IMR-90 (cell line): Measurements from ENCODE around the gene KCNH6. TPM values are rescaled to one million over a fixed set of nuclear protein-coding genes. Genes with fewer than 3 reads are reported as not detected.

Experiments used
- ATAC-seq: fragments of 200-7000 bp; cut with Tn5 transposase; 2 replicates; pipeline ENCODE4 v1.9.1; 2020; ENCODE audit warnings: low read depth, mild to moderate bottlenecking, moderate library complexity
- BruUV-seq: library from RNA; stranded (reverse); fragments of 400-500 nt; replicated peaks from 2 replicates; lab custom pipeline; 2021; lab: Mats Ljungman, UMichigan
- CTCF ChIA-PET: fragments of 300-600 bp; formaldehyde crosslinking; extraction: SDS; loops from one replicate; lab custom pipeline; 2021; ENCODE audit warnings: antibody characterized with exemption; lab: Yijun Ruan, JAX
- POLR2A ChIA-PET: fragments of 300-600 bp; sonication (Branson Sonifier 250); formaldehyde crosslinking; loops from one replicate; lab custom pipeline; 2022; ENCODE audit warnings: antibody characterized with exemption; ENCODE audit not compliant: unreplicated experiment; lab: Charles Lee
- DNase-seq: peaks from one replicate; pipeline ENCODE4 v3.0.0; 2013
- H2AFZ ChIP-seq: replicated peaks from 2 replicates; pipeline ENCODE3; 2013; ENCODE audit warnings: low read length, mild to moderate bottlenecking; ENCODE audit not compliant: poor library complexity
- H2AK5ac ChIP-seq: 2 replicates; pipeline ENCODE4 v1.6.1; 2013; ENCODE audit warnings: low read depth, low read length, inconsistent platforms
- H2AK9ac ChIP-seq: replicated peaks from 2 replicates; pipeline ENCODE3; 2013; ENCODE audit warnings: mild to moderate bottlenecking, low read depth, low read length, moderate library complexity; ENCODE audit not compliant: poor library complexity
- H2BK120ac ChIP-seq: 2 replicates; pipeline ENCODE4 v1.6.1; 2013; ENCODE audit warnings: low read depth, low read length, inconsistent platforms
- H2BK15ac ChIP-seq: 3 replicates; pipeline ENCODE4 v1.6.1; 2013; ENCODE audit warnings: low read depth, low read length, inconsistent platforms
- H2BK20ac ChIP-seq: 2 replicates; pipeline ENCODE4 v1.6.1; 2013; ENCODE audit warnings: low read depth, mild to moderate bottlenecking, inconsistent platforms, low read length, moderate library complexity
- H2BK5ac ChIP-seq: 2 replicates; pipeline ENCODE4 v1.6.1; 2013; ENCODE audit warnings: mild to moderate bottlenecking, low read depth, low read length, inconsistent platforms; ENCODE audit not compliant: poor library complexity, severe bottlenecking
- H3K14ac ChIP-seq: replicated peaks from 2 replicates; pipeline ENCODE4 v1.6.1; 2013; ENCODE audit warnings: low read depth, low read length, inconsistent platforms
- H3K18ac ChIP-seq: 2 replicates; pipeline ENCODE4 v1.6.1; 2013; ENCODE audit warnings: low read depth, low read length, control low read depth
- H3K23ac ChIP-seq: 2 replicates; pipeline ENCODE4 v1.6.1; 2013; ENCODE audit warnings: low read depth, low read length, inconsistent platforms
- H3K27ac ChIP-seq: 2 replicates; pipeline ENCODE4 v1.5.1; 2013; ENCODE audit warnings: mild to moderate bottlenecking, control low read depth, low read length; ENCODE audit not compliant: insufficient read depth
- H3K27me3 ChIP-seq: 2 replicates; pipeline ENCODE4 v1.6.1; 2013; ENCODE audit warnings: low read length; ENCODE audit not compliant: control insufficient read depth, insufficient read depth
- H3K36me3 ChIP-seq: 2 replicates; pipeline ENCODE4 v1.6.1; 2013; ENCODE audit warnings: low read length, mixed read lengths; ENCODE audit not compliant: control insufficient read depth, insufficient read depth
- H3K4ac ChIP-seq: 2 replicates; pipeline ENCODE4 v1.6.1; 2013; ENCODE audit warnings: low read depth, low read length, inconsistent platforms
- H3K4me1 ChIP-seq: 2 replicates; pipeline ENCODE4 v1.6.1; 2013; ENCODE audit warnings: low read length, mixed read lengths; ENCODE audit not compliant: control insufficient read depth, insufficient read depth
- H3K4me2 ChIP-seq: 2 replicates; pipeline ENCODE4 v1.6.1; 2013; ENCODE audit warnings: low read depth, mild to moderate bottlenecking, control low read depth, low read length, moderate library complexity
- H3K4me3 ChIP-seq: 2 replicates; pipeline ENCODE4 v1.5.1; 2013; ENCODE audit warnings: low read depth, mild to moderate bottlenecking, control low read depth, low read length, moderate library complexity; ENCODE audit not compliant: insufficient read depth
- H3K56ac ChIP-seq: 2 replicates; pipeline ENCODE4 v1.6.1; 2013; ENCODE audit warnings: low read length, inconsistent platforms; ENCODE audit not compliant: insufficient read depth; ENCODE audit errors: extremely low read depth
- H3K79me1 ChIP-seq, 2 experiments: 2 replicates each; pipeline ENCODE4 v1.6.1; 2013; ENCODE audit warnings: low read length in 2 of 2, inconsistent platforms in 1 of 2, low read depth in 1 of 2
- H3K9ac ChIP-seq: 2 replicates; pipeline ENCODE4 v1.6.1; 2013; ENCODE audit warnings: low read depth, low read length, control low read depth
- H3K9me1 ChIP-seq: 2 replicates; pipeline ENCODE4 v1.6.1; 2013; ENCODE audit warnings: low read length, inconsistent platforms; ENCODE audit not compliant: insufficient read depth
- H3K9me3 ChIP-seq: 2 replicates; pipeline ENCODE4 v1.6.1; 2013; ENCODE audit warnings: low read length; ENCODE audit not compliant: control insufficient read depth, insufficient read depth
- H4K20me1 ChIP-seq: 2 replicates; pipeline ENCODE4 v1.6.1; 2013; ENCODE audit warnings: low read length, inconsistent platforms; ENCODE audit not compliant: insufficient read depth
- H4K5ac ChIP-seq: 2 replicates; pipeline ENCODE4 v1.6.1; 2013; ENCODE audit warnings: mild to moderate bottlenecking, low read depth, low read length, control low read depth
- H4K8ac ChIP-seq, 2 experiments: 2 replicates each; pipeline ENCODE4 v1.6.1; 2013; ENCODE audit warnings: low read depth in 2 of 2, low read length in 2 of 2, control low read depth in 1 of 2, inconsistent platforms in 1 of 2
- H4K91ac ChIP-seq: 2 replicates; pipeline ENCODE4 v1.6.1; 2013; ENCODE audit warnings: low read depth, low read length, inconsistent platforms; ENCODE audit not compliant: insufficient read depth
- MXI1 ChIP-seq: IDR thresholded peaks from 2 replicates; pipeline ENCODE4 v1.6.1; 2012; ENCODE audit warnings: low read depth, mild to moderate bottlenecking, low read length, moderate library complexity, borderline replicate concordance
- NFE2L2 ChIP-seq: fragments of 150-350 bp; IDR thresholded peaks from 2 replicates; pipeline ENCODE4 v1.6.1; 2016; ENCODE audit warnings: low read depth, mild to moderate bottlenecking, low read length
- RAD21 ChIP-seq: IDR thresholded peaks from 2 replicates; pipeline ENCODE4 v1.6.1; 2012; ENCODE audit warnings: low read length, improper control_type of control experiment
- RCOR1 ChIP-seq: IDR thresholded peaks from 2 replicates; pipeline ENCODE4 v1.6.1; 2012; ENCODE audit warnings: mild to moderate bottlenecking, low read length, improper control_type of control experiment; ENCODE audit not compliant: insufficient replicate concordance
- RFX5 ChIP-seq: IDR thresholded peaks from 2 replicates; pipeline ENCODE4 v1.8.0; 2012; ENCODE audit warnings: low read depth, mild to moderate bottlenecking, low read length, moderate library complexity
- WGBS, 2 experiments: methylation state at CpG; one replicate each; pipeline versions ENCODE4 v1.1.5 to v1.1.7; 2013; ENCODE audit warnings: missing lambda C conversion rate in 2 of 2; ENCODE audit not compliant: insufficient read length in 1 of 2; ENCODE audit errors: extremely low coverage in 2 of 2; 5-methylcytosine and 5-hydroxymethylcytosine counted together
- dilution Hi-C: fragments of 300-500 bp; cut with HindIII; formaldehyde crosslinking; loops from one replicate; pipeline ENCODE4 v1.14.3; 2018; ENCODE audit warnings: low sequenced_read_pairs; ENCODE audit not compliant: unreplicated experiment
- in situ Hi-C: fragments of 300-500 bp; cut with MboI; formaldehyde crosslinking; loops from 3 replicates; pipeline ENCODE4 v1.14.3; 2019; ENCODE audit warnings: low sequenced_read_pairs, inconsistent platforms, mixed read lengths
- intact Hi-C: fragments of 100-400 bp; cut with micrococcal nuclease; formaldehyde crosslinking; loops from 2 replicates; pipeline ENCODE4 v1.10.0; 2022
- polyA plus RNA-seq, 3 experiments: library from polyadenylated mRNA; depleted of rRNA; stranded (reverse); fragments of >200 nt; gene quantifications; 2 replicates each; pipeline ENCODE4 v1.2.3, GENCODE V29; 2012; ENCODE audit warnings: low replicate concordance in 1 of 3
- total RNA-seq: library from RNA; depleted of rRNA; stranded (reverse); fragments of >200 nt; gene quantifications from 2 replicates; pipeline ENCODE4 v1.2.3, GENCODE V29; 2012
- TF ChIP-seq, protein P1 (sequence below): conservative IDR thresholded peaks from 2 replicates; pipeline ENCODE4 v1.5.1; 2012; ENCODE audit warnings: mild to moderate bottlenecking, low read depth, low read length, improper control_type of control experiment
- TF ChIP-seq, protein P2 (sequence below): fragments of 150-350 bp; IDR thresholded peaks from 2 replicates; pipeline ENCODE4 v1.6.1; 2017; ENCODE audit warnings: mild to moderate bottlenecking, antibody characterized with exemption, low read length, low read depth

The KCNH6 gene
- total and polyA plus RNA-seq, 2 of the 4 experiments (the other 2 are of a cell fraction): 0.17 to 0.18 TPM

DNA sequence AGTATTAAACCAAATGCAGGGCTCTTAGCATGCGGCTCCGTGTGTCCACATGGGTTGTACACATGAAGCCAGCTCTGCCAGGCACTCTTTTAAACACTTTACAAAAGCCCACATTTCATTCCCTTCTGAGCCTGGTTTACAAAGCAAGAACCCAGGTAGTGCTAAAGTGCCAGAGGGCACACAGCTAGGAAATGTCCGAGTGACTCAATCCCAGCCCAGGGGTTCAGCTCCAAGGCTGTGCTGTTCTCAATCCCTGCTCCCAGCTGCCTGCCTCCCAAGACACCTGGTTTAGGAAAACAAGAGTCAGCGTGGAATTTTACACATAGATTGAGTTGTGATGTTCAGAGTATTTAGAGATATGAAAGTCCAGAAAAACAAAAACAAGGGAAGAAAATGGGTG lies 13.8 kb downstream of the KCNH6 start:
- Histone ChIP-seq H3K4me1 (peaks cover 3% of the 10 kb centered on the region; the same call in 1 of the 2 replicates), H3K27me3 (peaks cover 62% of the 10 kb centered on the region), H3K23ac (no peak overlapping the region), H2AK9ac (no peak overlapping the region), H3K36me3 (no peaks in the 10 kb centered on the region), H3K4me3 (no peak overlapping the region), H2AK5ac (no peak overlapping the region), H3K4me2 (no peak overlapping the region), H3K56ac (no peak overlapping the region), H3K4ac (no peak overlapping the region), H3K18ac (no peak overlapping the region), H3K14ac (no peak overlapping the region), H4K91ac (no peak overlapping the region), H4K20me1 (no peaks in the 10 kb centered on the region), H2BK15ac (no peak overlapping the region), H2BK5ac (no peak overlapping the region), H2BK20ac (no peak overlapping the region), H3K9me3 (no peaks in the 10 kb centered on the region), H3K27ac (no peak overlapping the region), H2BK120ac (no peak overlapping the region), H3K9me1 (no peaks in the 10 kb centered on the region), H3K79me1 (no peaks in the 10 kb centered on the region), H4K5ac (no peak overlapping the region), H2AFZ (no peak overlapping the region), H4K8ac (no peak overlapping the region), H3K9ac (no peak overlapping the region)
- ATAC-seq (no peak), DNase-seq (no peak)
- dilution Hi-C loops (no loop called here), in situ Hi-C loops (no loop called here), intact Hi-C loops (no loop called here)
- BruUV-seq: no TSS peak
- ChIA-PET POLR2A (no interaction called here), CTCF (no interaction called here)
- 71% methylated on average over 1 of the region's 4 CpGs; no CpG with 5 or more reads in 1 of the 2 experiments for WGBS, 2 experiments
- TF ChIP-seq, protein P1, sequence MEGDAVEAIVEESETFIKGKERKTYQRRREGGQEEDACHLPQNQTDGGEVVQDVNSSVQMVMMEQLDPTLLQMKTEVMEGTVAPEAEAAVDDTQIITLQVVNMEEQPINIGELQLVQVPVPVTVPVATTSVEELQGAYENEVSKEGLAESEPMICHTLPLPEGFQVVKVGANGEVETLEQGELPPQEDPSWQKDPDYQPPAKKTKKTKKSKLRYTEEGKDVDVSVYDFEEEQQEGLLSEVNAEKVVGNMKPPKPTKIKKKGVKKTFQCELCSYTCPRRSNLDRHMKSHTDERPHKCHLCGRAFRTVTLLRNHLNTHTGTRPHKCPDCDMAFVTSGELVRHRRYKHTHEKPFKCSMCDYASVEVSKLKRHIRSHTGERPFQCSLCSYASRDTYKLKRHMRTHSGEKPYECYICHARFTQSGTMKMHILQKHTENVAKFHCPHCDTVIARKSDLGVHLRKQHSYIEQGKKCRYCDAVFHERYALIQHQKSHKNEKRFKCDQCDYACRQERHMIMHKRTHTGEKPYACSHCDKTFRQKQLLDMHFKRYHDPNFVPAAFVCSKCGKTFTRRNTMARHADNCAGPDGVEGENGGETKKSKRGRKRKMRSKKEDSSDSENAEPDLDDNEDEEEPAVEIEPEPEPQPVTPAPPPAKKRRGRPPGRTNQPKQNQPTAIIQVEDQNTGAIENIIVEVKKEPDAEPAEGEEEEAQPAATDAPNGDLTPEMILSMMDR: no peak
- TF ChIP-seq, protein P2, sequence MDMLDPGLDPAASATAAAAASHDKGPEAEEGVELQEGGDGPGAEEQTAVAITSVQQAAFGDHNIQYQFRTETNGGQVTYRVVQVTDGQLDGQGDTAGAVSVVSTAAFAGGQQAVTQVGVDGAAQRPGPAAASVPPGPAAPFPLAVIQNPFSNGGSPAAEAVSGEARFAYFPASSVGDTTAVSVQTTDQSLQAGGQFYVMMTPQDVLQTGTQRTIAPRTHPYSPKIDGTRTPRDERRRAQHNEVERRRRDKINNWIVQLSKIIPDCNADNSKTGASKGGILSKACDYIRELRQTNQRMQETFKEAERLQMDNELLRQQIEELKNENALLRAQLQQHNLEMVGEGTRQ: no peak
- TF ChIP-seq RCOR1 (no peak), RAD21 (no peak), MXI1 (no peak), NFE2L2 (no peak), RFX5 (no peak)
